HG02798 (cell line): ENCODE data around the gene SCN1B.
"Not testable (repeated sequence)": the region's sequence is repeated elsewhere in the genome, so short reads cannot be mapped to it uniquely, and the experiment has no call there.

Experiments used
- ATAC-seq: cut with Tn5 transposase; IDR thresholded peaks from one replicate; pipeline ENCODE4 v1.9.1; 2021; ENCODE audit warnings: mild to moderate bottlenecking; ENCODE audit not compliant: unreplicated experiment, poor library complexity

The SCN1B gene

DNA sequence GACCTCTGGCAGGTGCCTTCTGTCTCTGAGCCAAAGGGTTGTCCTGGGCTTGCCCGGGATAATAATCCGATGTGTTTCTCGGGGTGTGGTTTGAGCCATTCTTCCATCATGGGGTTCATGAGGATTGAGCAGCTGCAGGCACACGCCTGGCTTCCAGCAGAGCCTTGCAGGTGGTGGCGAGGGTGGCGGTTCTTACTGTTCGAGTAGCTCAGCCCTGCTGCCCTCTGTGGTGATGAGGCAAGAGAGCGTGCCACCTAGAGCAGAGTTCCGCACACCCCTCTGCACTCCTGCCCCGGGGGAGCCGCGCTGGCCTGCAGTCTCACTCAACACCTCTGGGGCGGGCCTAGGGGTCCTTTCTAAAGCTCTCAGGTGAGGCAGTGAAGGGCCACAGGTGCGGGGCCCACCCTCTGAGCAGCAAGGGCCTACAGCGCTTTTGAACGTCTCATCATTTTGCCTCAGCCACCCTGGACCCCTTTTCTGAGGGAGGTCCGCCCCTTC lies 3.8 kb downstream of the SCN1B start:
- ATAC-seq: no peak

DNA sequence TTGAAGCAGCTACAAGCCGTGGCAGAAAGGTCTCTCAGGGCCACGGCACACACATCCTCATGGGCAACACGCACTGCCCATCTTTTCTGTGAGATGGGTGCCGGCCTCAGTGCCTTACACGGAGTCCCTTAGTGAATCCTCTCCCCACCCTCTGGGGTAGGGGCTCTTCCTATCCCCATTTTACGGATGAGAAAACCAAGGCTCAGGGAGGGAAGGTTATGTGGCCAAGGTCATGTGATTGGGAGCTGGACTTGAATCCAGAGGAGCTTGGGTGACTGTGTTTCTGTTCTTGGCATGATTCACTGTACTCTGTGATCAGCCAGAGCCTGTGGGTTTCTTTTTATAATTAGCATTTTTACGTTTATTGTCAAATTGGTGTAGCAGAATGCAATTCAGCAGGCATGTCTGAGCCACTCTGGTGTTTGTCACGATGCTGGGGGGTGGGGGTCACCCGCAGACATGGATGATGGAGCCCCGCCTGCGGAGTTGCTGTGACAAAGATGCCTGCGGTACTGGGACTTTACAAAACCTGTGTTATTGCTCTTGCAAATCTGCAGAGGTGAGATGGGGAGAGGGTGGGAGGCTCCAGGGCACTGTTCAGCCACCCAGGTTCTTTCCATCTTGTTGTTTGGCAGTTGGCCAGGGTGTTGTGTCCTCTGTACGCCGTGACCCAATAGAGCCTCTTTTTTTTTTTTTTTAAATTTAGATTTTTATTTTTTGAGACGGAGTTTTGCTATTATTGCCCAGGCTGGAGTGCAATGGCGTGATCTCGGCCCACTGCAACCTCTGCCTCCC lies 4.5 kb downstream of the SCN1B start:
- ATAC-seq: no peak

DNA sequence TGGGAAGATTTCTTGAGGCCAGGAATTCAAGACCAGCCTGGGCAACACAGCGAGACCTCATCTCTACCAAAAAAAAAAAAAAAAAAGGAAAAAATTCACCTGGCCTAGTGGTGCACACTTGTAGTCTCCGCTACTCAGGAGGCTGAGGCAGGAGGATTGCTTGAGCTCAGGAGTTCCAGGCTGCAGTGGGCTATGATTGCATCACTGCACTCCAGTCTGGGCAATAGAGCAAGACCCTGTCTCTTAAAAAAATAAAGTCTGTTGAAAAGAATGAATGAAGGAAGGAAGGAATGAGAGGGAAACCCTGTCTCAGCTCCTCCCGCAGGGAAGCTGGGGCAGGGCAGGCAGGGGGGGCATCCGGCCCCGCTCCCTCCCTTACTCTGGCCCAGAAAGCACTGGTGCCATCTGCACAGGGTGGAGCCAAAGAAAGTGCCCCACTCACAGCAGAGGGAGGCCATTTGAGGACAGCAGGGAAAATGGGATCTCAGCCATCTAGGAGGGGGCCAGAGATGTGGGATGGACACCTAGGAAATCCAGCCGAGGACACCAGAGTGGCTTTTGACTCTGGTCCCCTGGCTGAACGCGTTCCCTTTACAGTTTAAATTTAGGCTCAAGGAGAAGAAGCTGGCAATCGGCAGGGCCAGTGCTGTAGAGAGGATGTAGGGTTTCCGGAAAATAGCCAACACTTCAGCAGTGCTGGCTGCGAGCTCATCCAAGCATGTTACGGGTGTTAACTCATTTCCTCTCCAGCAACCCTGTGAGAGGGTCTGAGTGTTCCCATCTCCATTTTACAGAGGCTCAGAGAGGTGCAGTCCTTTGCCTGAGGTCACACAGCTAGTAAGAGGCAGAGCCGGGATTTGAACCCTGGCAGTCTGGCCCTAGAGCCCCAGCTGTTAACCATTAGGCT lies 7.7 kb downstream of the SCN1B start:
- ATAC-seq: no peak

DNA sequence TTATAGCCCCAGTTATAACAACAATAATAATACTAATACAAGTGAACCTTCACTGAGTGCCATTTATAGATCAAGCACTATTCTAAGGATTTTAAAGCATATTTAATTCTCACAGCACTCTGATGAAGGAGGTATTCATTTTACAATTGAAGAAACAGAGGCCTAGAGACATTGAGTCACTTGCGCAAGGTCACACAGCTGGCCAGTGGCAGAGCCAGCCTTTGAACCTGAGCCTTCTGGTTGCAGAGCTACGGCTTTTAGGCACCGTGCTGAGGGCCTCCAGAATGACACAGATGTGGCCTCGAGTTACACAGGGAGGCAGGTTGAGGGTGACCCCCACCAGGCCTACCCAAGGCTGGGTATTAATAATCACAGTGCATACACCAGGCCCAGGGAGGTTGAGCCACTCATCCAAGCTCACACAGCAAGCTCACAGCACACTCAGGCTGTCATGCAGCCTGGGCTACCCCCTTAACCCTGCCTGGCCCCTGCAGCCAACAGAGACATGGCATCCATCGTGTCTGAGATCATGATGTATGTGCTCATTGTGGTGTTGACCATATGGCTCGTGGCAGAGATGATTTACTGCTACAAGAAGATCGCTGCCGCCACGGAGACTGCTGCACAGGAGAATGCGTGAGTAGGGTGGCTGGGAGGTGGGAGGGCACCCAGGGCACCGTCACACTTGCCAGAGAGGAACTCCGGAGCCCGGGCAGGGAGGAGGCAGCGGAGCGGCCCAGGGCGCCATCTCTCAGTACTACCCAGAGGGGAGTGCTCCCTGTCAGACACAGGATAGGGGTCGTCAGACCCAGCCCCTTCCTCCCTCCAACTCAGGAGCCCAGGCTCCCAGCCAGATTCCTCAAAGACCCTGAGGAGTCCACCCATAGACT lies 8.6 kb downstream of the SCN1B start:
- no peak for ATAC-seq

GRCh38 chr19:35039881-35040825 lies 9.9 kb downstream of the SCN1B start:
- ATAC-seq: no peak

- no peak for ATAC-seq
Measured at GRCh38 chr19:35040826-35041547, 10.7 kb downstream of the SCN1B start.

- no peak for ATAC-seq
Measured at GRCh38 chr19:35041548-35042055, 11.3 kb downstream of the SCN1B start, which contains the start of gene HPN. HPN (plus strand) TSS chr19:35041721; CDS start chr19:35042507, 786 bp downstream.

- no peak for ATAC-seq
Measured at GRCh38 chr19:35042056-35042730, 11.9 kb downstream of the SCN1B start.

GRCh38 chr19:35042954-35043604 lies 12.8 kb downstream of the SCN1B start:
- ATAC-seq: no peak

- ATAC-seq: no peak
Measured at GRCh38 chr19:35043906-35044305, 13.6 kb downstream of the SCN1B start.

GRCh38 chr19:35044317-35045117 lies 14.2 kb downstream of the SCN1B start:
- ATAC-seq: no peak

DNA sequence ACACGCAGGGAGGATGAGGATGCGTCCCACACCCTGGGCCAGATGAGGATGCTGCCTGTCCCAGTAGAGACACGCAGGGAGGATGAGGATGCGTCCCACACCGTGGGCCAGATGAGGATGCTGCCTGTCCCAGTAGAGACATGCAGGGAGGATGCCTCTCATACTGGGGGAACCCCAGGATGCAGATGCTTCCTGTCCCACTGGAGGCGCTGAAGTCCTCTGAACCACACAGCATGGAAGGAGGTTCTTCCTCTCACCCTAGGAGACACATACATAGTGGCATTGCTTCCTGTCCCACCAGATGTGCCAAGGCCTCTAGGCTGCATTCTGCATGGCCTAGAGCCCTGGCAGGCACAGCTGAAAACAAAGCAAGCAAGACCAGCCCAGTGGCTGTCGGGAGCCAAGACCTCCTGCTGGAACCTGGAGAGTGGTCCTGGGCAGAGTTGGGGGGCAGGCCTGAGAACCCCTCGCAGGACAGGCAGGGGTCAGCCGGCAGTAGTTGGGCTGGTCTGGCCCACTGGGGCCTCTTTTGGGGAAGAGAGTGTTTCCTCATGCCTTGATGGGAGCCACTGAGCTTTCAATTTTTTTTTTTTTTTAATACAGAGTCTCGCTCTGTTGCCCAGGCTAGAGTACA lies 15.5 kb downstream of the SCN1B start:
- ATAC-seq: no peak

DNA sequence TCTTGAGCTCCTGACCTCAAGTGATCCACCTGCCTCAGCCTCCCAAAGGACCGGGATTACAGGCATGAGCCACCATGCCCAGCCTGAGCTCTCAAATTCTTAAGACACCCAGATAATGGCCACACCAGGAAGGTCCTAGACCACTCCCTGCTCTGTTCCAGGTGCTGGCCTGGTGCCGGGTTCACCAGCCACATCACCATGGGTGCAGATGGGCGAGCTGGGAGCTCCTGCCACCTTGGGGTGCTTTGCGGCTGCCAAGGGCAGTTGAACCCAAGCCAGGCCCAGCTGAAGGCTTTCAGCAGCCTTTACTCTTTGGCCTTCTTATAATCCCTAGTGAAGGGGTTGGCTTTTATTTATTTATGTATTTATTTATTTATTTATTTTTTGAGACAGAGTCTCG lies 16.2 kb downstream of the SCN1B start:
- no peak for ATAC-seq

DNA sequence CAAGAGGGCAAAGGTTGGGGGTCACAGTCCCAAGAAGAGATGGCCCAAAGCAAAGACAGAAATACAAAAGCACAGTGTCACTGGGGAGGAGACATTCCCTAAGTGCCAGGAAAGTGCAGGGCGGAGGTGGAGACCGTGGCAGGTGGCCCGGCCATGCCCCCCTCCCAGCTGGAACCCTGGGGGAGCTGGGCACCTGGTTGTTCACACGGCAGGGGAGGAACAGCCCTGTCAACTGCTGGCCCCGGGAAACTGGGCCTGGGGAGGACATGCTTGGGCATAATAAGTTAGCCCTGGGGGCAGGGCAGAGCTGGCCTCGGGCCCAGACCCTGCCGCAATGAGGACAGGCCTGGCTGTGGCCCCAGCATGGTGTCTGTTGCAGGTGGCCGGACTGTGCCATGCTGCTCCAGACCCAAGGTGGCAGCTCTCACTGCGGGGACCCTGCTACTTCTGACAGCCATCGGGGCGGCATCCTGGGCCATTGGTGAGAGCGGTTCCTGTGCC lies 18.7 kb downstream of the SCN1B start:
- no peak for ATAC-seq

DNA sequence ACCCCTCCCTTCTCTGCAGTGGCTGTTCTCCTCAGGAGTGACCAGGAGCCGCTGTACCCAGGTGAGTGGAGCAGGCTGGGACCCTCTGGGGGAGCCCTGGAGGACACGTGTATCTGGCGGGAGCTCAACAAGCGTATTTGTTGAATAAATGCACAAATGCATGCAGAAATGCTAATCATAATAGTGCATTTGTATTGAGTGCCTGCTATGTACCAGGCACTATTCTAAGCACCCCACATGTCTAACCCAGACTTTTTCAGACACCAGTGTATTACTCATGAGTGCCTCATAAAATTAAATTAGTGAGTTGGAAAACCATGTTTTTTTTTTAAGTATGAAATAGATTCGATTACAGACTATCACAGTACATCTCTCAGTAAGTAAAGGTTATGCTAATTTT lies 19.2 kb downstream of the SCN1B start:
- no peak for ATAC-seq

DNA sequence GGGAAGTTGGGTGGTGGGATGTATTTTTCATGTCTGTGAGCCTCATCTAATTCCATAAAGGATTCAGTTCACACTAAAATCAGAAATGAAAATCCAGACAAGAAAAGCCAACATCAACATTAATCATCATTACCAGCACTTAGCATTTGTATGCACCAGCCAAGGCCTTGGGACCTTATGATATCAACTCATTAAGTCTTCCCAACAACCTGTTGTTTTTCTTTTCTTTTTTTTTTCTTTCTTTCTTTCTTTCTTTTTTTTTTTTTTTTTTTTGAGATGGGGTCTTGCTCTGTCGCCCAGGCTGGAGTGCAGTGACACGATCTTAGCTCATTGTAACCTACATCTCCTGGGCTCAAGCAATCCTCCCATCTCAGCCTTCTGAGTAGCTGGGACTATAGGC lies 20.4 kb downstream of the SCN1B start:
- not testable (repeated sequence) for ATAC-seq
